H4 (cell line): Measurements from ENCODE around the gene KAT5. TPM values are rescaled to one million over a fixed set of nuclear protein-coding genes. Genes with fewer than 3 reads are reported as not detected.
"Not testable (repeated sequence)": the region's sequence is repeated elsewhere in the genome, so short reads cannot be mapped to it uniquely, and the experiment has no call there.

ENCODE experiments used
- DNase-seq: peaks from one replicate; pipeline ENCODE4 v3.0.0-alpha.2; 2015; ENCODE audit warnings: low spot score
- total RNA-seq: library from RNA; depleted of rRNA; stranded (reverse); fragments of >200 nt; shearing (Covaris generic); gene quantifications from 2 replicates; pipeline ENCODE4 v1.2.3, GENCODE V29; 2014; rRNA removed

Gene KAT5
- 39.1 and 45.1 TPM in 2 replicates for total RNA-seq

- peak; percentile 98 for DNase-seq
These were observed at the start of gene KAT5 for GRCh38 chr11:65711785-65712632. KAT5 (plus strand) TSS chr11:65712252; CDS start chr11:65712268, 16 bp downstream.

GRCh38 chr11:65662799-65663638 lies 49.0 kb upstream of the KAT5 start, which contains the start of gene RELA:
RELA (minus strand) TSS chr11:65662916; CDS start chr11:65662832, 84 bp downstream.
- peak; percentile 83 for DNase-seq

GRCh38 chr11:65663639-65664200 lies 48.3 kb upstream of the KAT5 start:
- DNase-seq: no peak

GRCh38 chr11:65672180-65672860 lies 39.7 kb upstream of the KAT5 start:
- no peak for DNase-seq

GRCh38 chr11:65672982-65673381 lies 39.1 kb upstream of the KAT5 start:
- no peak for DNase-seq

GRCh38 chr11:65680192-65680743 lies 31.8 kb upstream of the KAT5 start:
- no peak for DNase-seq

- DNase-seq: not testable (repeated sequence)
These were observed 28.6 kb upstream of the KAT5 start for GRCh38 chr11:65683480-65683879.

- no peak for DNase-seq
These were observed 26.1 kb upstream of the KAT5 start for GRCh38 chr11:65685981-65686380.

- DNase-seq: not testable (repeated sequence)
These were observed 20.2 kb upstream of the KAT5 start for GRCh38 chr11:65691847-65692246.

GRCh38 chr11:65692367-65692766 lies 19.7 kb upstream of the KAT5 start:
- no peak for DNase-seq

GRCh38 chr11:65695459-65696241 lies 16.4 kb upstream of the KAT5 start:
- peak; percentile 69 for DNase-seq

- DNase-seq: no peak
These were observed 15.1 kb upstream of the KAT5 start for GRCh38 chr11:65696802-65697552.

GRCh38 chr11:65698205-65698604 lies 13.8 kb upstream of the KAT5 start:
- DNase-seq: no peak

- no peak for DNase-seq
These were observed 12.7 kb upstream of the KAT5 start for GRCh38 chr11:65699306-65699705.

- DNase-seq: no peak
These were observed 11.7 kb upstream of the KAT5 start for GRCh38 chr11:65700399-65700798.

- DNase-seq: no peak
These were observed 10.4 kb upstream of the KAT5 start for GRCh38 chr11:65701686-65702085.

GRCh38 chr11:65703846-65704245 lies 8.2 kb upstream of the KAT5 start:
- no peak for DNase-seq

- DNase-seq: peak; percentile 39
These were observed 5.7 kb upstream of the KAT5 start for GRCh38 chr11:65706303-65706763.

GRCh38 chr11:65707002-65707401 lies 5.0 kb upstream of the KAT5 start:
- DNase-seq: not testable (repeated sequence)

- DNase-seq: no peak
These were observed 3.6 kb upstream of the KAT5 start for GRCh38 chr11:65708451-65708850.
